Left renal pelvis (tissue), 4 donors: ENCODE measurements around the gene CDKL5. TPM values are rescaled to one million over a fixed set of nuclear protein-coding genes. Genes with fewer than 3 reads are reported as not detected.

Experiments used
- DNase-seq, 4 donors: peaks; one replicate each; pipeline ENCODE4 v3.0.0-alpha.2; 2013; ENCODE audit warnings: low read depth in 4 of 4, low spot score in 3 of 4
- polyA plus RNA-seq, 4 donors: library from polyadenylated mRNA; unstranded; fragments of 120-200 nt; gene quantifications; one replicate each; pipeline ENCODE4 v1.2.1, GENCODE V29; 2013; ENCODE audit not compliant: insufficient read length in 4 of 4

The CDKL5 gene
- polyA plus RNA-seq, 4 donors = 13.5 to 17.0 (median 16.2) TPM

- DNase-seq = no peak
Measured at GRCh38 chrX:18455384-18455783, 30.0 kb downstream of the CDKL5 start.

DNA sequence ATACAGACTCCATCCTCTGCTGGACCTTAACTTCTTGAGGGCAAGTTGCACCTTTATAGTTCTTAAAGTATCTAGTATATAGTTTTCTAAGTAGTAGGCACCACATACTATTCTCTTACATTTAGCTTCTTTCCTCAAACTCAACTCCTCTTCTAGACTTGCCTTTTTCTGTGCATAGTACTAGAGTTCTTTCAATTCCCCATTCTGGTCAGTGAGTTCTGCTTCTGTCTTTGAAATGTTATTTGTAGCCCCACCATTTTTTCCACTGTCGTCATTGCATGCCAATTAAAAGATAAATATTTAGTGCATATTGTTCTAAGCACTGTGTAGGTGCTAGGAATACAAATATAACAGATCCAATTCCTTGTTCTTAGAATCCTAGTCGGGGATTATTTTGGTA, 31.6 kb downstream of the CDKL5 start:
- no peak for DNase-seq

DNA sequence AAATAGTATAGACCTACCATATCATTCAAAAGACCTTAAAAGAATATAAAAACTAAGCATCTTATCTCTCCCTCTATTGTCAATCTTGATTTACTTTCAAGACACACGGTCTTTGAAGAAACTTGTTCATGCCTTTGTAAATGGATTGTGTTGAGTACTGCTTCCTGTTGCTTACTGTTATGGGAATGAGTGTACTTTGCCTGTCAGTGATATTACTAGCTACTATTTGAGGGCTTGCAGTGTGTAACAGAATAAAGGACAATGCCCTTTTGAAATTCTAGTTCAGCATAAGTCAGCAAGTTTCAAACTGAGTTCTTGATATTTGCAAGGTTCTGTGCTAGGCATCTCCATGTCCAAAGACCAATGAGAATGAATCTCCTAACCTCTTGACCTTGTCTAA, 36.0 kb downstream of the CDKL5 start:
- no peak for DNase-seq

DNA sequence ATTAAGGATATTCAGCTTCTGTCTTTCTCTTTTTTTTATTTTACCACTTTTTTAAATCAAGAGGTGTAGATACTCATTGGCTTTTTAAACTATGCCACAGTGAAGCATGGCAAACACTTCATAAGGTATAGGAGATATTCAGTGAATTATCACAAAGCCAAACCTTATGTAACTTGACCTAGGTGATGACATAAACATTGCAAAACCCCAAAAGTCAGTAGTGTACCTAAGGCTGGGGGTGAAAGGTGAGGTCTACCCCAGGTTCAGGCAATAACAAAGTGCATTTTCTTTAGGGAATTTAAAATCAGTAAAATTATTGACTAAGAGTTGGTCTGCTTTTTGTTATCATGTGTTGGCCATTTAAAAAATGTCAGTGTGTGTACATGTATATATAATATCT, 39.1 kb downstream of the CDKL5 start:
- no peak for DNase-seq

DNA sequence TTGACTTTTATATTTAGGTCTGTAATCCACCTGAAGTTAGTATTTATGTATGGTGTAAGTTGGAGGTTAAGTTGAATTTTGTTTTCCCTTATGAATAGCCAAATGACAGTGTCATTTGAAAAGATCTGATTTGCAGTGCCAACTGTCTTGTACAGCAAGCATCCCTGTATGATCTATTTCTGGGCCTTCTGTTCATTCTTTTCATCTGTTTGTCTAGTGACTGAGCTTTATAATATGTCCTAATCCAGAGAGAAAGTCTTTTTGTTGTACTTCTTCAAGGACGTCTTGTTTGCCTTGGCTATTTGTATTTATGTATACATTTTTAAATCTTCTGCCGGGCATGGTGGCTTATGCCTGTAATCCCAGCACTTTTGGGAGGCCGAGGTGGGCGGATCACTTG, 39.6 kb downstream of the CDKL5 start:
- no peak for DNase-seq

- no peak for DNase-seq
Measured at GRCh38 chrX:18468599-18468998, 43.2 kb downstream of the CDKL5 start.

- no peak for DNase-seq
Measured at GRCh38 chrX:18471296-18471695, 45.9 kb downstream of the CDKL5 start.

- no peak for DNase-seq
Measured at GRCh38 chrX:18490806-18491555, 65.6 kb downstream of the CDKL5 start.

DNA sequence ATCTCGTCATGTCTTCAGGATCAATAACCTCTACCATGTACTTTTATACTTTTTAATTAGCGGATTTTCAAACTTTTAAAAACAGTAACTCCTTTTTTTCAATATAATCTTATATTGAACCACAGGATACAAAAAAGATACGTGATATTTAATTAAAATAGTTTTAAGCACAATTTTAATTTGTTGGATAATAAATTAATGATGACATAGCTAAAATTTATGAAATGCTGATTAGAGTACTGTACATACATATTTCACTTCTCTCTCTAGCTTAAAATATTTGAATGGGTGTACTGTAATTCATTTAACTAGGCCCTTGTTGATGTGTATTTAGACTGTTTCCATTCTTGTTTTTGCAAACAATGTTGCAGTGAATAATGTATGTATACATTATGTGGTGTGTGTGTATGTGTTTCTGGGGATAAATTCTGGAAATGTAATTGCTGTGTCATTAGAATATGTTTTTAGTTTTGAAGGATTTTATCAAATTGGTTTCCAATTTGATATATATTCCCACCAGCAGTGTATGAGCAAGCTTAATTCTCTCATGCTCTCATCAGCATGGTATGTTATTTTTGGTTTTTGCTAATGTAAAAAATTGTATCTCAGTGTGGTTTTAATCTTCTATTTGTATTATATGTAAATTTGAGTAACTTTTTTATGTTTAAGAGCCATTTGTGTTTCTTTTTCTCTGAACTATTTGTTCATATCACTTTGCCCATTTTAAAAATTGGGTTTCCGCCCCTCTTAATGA, 66.4 kb downstream of the CDKL5 start:
- DNase-seq = no peak

- no peak for DNase-seq
Measured at GRCh38 chrX:18534949-18535348, 109.5 kb downstream of the CDKL5 start.

DNA sequence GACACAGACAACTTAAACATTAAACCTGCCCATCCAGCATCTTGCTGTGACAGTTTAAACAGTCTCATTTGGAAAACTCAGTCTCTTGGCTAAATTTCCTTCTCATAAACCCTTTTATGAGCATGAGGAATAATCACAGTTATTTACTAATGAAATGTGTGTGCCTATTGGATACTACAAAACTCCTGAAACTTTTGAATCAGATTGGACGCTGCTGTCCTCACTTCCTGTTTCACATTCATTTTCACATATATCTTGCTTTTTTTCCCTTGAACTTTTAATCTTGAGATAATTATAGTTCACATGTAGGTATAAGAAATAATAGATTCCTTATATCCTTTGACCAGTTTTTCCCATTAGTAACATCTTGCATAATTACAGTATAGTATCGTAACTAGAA, 111.7 kb downstream of the CDKL5 start:
- DNase-seq = no peak

- DNase-seq = no peak
Measured at GRCh38 chrX:18537524-18537923, 112.1 kb downstream of the CDKL5 start.

DNA sequence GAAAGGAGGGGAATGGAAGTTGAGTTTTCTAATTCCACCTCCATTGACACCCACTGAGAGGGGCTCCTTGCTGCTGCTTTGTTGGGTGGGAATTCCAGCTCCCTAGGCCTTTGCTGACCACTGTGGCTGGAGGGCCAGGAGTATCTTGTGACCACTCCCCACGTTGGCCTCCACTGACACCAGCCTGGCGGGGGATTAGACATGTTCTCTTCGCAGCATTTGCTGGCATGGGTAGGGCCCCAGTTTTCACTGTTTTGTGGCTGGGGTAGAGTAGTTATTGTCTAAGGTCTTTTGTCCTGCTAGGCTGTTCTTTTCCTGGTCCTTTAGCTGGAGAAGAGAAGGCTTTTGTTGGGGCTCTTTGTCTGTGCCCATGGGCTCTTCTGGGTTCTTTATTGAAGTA, 116.7 kb downstream of the CDKL5 start:
- no peak for DNase-seq

DNA sequence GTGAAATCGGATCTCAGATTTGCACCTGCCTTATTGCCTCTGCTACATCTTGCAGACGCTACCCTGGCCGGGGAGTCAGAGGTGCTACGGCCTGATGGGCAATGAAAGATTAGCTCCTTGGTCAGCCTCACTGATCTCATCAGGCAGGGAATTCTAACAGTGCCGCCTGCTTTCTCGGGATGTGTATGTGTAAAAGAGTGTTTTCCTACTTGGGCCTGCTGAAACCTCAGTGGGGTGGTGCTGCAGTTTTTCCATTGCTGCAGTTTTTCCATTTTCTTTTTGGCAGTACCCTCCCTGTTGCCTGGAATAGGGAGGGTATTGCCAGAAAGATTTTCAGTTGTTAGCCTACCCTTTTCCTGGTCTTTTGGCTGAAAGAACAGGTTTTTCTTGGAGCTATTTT, 117.5 kb downstream of the CDKL5 start:
- no peak for DNase-seq

DNA sequence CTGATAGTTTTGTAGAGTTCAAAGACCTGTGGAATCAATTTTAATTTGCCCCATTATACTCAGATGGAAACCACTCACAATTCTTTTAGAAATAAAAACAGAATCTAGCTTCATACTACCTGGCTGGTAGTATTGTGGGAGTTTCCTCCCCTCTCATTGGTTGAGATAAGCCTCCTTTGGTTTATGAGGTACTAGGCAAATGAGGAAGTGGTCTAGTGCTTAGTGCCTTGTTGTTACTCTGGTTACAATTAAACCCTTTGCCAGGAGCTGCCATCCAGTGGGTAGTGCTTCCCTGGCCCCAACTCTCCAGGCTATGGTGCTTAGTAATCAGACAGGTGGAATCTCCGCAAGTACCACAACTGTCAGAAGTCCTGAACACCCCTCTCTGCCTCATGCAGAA, 118.3 kb downstream of the CDKL5 start:
- no peak for DNase-seq

DNA sequence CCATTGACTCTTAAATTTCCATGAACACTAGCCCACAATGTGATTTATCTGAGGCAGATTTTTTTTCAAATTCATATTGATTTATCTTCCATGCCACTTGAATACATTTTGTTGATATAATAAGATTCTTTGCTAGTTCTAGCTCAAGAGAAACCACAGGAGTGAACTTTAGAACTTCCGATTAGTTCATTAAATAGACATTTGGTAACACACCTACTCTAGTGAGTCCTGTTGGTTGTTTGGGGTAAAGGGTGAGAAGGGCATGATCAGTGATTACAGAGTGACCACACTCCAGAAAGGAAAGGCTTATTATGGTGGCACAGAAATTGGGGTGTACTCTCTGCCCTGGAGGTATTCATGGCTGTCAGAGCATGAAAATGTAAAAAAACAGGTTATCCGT, 120.4 kb downstream of the CDKL5 start:
- DNase-seq = no peak

- DNase-seq = no peak
Measured at GRCh38 chrX:18548996-18549395, 123.6 kb downstream of the CDKL5 start.

- DNase-seq = no peak
Measured at GRCh38 chrX:18549643-18550042, 124.2 kb downstream of the CDKL5 start.

DNA sequence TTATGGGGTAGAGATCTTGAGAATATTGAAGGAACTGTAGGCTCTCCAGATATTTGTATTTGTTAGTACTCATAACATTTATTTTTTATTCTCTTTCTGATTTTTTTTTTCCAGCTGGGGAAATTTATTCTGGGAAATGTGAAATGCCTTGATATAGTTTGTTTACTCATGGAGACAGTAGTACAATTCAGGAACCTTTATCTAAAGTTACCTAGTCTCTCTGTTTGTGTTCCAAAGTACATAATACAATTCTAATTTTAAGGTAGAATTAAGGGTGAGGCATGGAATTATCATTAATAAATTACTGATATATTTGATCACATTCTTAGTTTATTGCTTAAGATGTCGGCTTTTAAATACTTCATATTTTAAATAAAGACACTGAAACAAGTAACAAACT, 132.5 kb downstream of the CDKL5 start:
- no peak for DNase-seq

DNA sequence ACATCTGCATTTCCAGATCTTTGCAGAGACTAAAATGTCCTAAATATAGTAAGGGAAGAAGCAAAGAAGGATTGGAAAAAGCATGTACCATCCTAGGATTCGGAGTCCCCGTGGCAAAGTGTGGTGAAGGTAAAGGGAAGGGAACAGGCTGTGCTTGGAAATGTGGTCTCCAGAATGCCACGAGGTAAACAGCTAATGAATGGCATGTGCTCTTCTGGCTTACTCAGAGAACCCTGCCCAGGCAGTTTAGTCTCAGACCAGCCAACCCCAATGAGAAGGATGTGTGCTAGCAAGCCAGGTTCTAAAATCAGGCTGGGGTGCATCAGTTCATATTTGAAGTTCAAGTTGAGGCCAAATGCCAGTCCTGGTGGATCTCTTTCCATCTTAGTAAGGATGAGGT, 133.4 kb downstream of the CDKL5 start:
- no peak for DNase-seq

DNA sequence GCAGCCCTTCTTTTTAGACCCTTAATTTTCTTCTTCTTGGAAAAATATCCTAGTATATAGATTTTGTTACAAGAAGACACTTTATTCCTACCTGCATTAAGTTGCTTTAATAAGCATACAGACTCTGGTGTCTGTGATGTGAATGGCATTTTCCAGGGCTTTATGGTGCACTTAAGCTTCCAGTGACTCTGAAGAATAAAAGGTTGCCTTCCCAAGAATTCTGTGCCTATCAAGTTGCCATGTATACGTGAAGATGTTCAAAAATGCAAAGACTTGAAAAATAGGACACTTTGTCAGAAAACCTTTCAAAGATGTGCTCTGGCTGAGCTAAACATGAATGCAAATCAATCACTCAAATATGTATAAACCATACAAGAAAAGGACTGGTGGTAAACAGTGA, 135.6 kb downstream of the CDKL5 start:
- DNase-seq = no peak

GRCh38 chrX:18565727-18566126, 140.3 kb downstream of the CDKL5 start:
- DNase-seq = no peak
